Activated CD8-positive, alpha-beta memory T cell treated with anti-CD3 and anti-CD28 coated beads, Interleukin-2, amount 50 U/mL, for 1 hour (primary cell): Measurements from ENCODE around the gene RIT1.
"Not testable (repeated sequence)": the region's sequence is repeated elsewhere in the genome, so short reads cannot be mapped to it uniquely, and the experiment has no call there.

ENCODE experiments used
- DNase-seq: peaks from one replicate; pipeline ENCODE4 v3.0.0-alpha.2; 2020; ENCODE audit errors: extremely low read depth

Gene RIT1

GRCh38 chr1:155933591-155934096 lies 22.5 kb upstream of the RIT1 start:
- no peak for DNase-seq

- no peak for DNase-seq
These were observed 21.3 kb upstream of the RIT1 start for GRCh38 chr1:155932487-155932886.

- DNase-seq: no peak
These were observed 20.9 kb upstream of the RIT1 start for GRCh38 chr1:155932081-155932480.

GRCh38 chr1:155931332-155932038 lies 20.3 kb upstream of the RIT1 start:
- no peak for DNase-seq

GRCh38 chr1:155930725-155931124 lies 19.6 kb upstream of the RIT1 start:
- not testable (repeated sequence) for DNase-seq

GRCh38 chr1:155929057-155929456 lies 17.9 kb upstream of the RIT1 start:
- no peak for DNase-seq

- DNase-seq: no peak
These were observed 14.4 kb upstream of the RIT1 start for GRCh38 chr1:155925506-155925905.

- DNase-seq: no peak
These were observed 9.6 kb upstream of the RIT1 start for GRCh38 chr1:155920717-155921116.

- DNase-seq: no peak
These were observed 8.7 kb upstream of the RIT1 start for GRCh38 chr1:155919801-155920200.

GRCh38 chr1:155918660-155919059 lies 7.5 kb upstream of the RIT1 start:
- no peak for DNase-seq

GRCh38 chr1:155913969-155914757 lies 3.0 kb upstream of the RIT1 start:
- no peak for DNase-seq

- no peak for DNase-seq
These were observed 947 bp upstream of the RIT1 start for GRCh38 chr1:155912056-155912536.

GRCh38 chr1:155910621-155911121 lies 478 bp downstream of the RIT1 start:
- no peak for DNase-seq

- DNase-seq: no peak
These were observed 1.3 kb downstream of the RIT1 start for GRCh38 chr1:155909894-155910293.

- DNase-seq: no peak
These were observed 6.9 kb downstream of the RIT1 start for GRCh38 chr1:155904261-155904660.

- no peak for DNase-seq
These were observed 11.0 kb downstream of the RIT1 start for GRCh38 chr1:155900161-155900560.

GRCh38 chr1:155899683-155900082 lies 11.5 kb downstream of the RIT1 start:
- no peak for DNase-seq

GRCh38 chr1:155898888-155899287 lies 12.3 kb downstream of the RIT1 start:
- no peak for DNase-seq

- DNase-seq: no peak
These were observed 13.4 kb downstream of the RIT1 start for GRCh38 chr1:155897746-155898145.

- DNase-seq: not testable (repeated sequence)
These were observed 14.7 kb downstream of the RIT1 start for GRCh38 chr1:155896476-155896875.

GRCh38 chr1:155895617-155896016 lies 15.5 kb downstream of the RIT1 start:
- not testable (repeated sequence) for DNase-seq

- no peak for DNase-seq
These were observed 17.6 kb downstream of the RIT1 start for GRCh38 chr1:155893389-155894142.
